Stimulated activated CD8-positive, alpha-beta memory T cell treated with anti-CD3 and anti-CD28 coated beads, Interleukin-2, amount 100 ng/mL, for 1 hour (primary cell): ENCODE data around the gene CEP83.
"Not testable (repeated sequence)": the region's sequence is repeated elsewhere in the genome, so short reads cannot be mapped to it uniquely, and the experiment has no call there.

Source experiments
- DNase-seq, 2 donors: peaks; one replicate each; pipeline ENCODE4 v3.0.0-alpha.2; 2020; ENCODE audit warnings: low read depth in 2 of 2

The CEP83 gene, protein sequence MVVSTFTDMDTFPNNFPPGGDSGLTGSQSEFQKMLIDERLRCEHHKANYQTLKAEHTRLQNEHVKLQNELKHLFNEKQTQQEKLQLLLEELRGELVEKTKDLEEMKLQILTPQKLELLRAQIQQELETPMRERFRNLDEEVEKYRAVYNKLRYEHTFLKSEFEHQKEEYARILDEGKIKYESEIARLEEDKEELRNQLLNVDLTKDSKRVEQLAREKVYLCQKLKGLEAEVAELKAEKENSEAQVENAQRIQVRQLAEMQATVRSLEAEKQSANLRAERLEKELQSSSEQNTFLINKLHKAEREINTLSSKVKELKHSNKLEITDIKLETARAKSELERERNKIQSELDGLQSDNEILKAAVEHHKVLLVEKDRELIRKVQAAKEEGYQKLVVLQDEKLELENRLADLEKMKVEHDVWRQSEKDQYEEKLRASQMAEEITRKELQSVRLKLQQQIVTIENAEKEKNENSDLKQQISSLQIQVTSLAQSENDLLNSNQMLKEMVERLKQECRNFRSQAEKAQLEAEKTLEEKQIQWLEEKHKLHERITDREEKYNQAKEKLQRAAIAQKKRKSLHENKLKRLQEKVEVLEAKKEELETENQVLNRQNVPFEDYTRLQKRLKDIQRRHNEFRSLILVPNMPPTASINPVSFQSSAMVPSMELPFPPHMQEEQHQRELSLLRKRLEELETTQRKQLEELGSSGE

DNA sequence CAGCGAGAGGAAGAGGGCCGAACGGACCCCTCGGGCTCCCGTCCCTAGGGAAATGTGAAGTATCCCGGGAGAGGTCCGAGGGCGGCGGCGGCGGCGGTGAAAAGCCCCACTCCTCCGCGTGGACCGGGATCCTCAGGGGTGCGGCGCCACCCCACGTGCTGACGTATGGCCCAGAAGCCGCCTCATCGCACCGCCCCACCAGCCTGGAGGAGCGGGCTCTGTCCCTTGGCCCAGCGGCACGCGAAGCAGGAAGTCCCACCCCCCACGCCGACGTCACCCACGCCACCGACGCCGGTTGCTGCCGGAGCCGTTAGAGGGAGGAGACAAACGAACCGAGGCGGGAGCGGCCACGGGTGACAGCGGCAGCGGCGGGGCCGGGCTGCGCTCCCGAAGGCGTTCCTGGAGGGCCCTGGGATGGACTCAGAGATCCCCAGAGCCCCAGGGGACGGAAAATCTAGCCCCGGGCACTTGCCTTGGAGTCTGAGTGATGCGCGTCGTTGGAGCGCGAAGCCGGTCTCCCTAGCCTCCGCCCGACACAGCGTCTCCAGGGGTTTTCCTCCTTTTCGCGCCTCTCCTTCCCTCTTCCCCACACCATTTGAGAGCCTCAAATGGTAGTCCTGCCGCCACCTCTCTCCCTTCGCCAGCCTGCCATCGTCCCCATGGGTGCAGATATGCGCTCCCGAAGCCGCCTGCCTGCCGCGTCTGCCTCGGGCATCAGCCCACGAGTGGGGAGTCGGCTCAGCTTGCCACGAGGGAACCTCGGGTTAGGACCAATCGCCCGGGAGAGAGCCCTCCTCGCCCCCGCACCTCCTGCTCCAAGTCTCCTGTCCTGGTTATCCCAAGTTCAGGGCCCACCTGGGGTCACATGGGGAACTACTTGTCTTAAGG, at the start of gene CEP83:
Gene CEP83 (minus strand): TSS at position 140 of the 888 bp plus-strand sequence. CDS start 47,377 bp downstream, outside the sequence.
- DNase-seq = peak; percentile 94 to 96

DNA sequence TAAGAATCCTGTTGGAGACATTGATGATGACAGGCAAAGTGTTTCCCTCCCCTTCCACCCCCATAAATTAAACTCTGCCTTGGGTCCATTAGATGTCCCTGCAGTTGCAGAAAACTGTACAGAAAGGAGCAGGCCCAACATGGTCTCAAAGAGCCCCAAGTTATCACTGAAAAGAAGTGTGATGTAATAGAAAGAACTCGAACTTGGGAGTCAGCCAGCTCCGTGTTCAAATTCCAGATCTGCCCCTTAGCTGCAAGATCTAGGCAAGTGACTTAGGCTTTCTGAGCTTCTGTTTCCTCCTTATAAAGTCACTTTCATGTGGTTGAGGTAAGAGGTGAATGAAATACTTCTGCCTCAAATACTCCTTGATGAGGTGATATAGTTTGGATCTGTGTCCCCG, 49.6 kb upstream of the CEP83 start:
- no peak for DNase-seq

DNA sequence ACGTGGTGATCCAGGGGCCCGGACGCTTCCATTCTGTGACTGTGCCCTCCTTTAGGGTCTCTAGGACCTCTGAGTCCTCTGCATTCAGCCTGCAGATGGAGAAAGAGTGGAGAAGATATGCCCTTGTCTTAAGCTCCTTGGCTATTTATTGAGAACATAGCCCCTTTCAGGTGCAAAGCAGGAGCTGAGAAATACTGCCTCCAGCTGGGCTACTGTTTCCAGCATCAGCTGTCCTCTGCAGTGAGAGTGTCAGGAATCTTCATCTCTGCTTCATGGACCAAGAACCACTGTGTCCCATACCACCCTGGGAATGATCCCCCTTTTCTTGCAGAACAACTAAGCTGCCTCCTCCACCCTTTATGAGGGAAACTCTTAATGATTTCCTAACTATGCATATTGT, 47.8 kb upstream of the CEP83 start:
- DNase-seq = no peak

DNA sequence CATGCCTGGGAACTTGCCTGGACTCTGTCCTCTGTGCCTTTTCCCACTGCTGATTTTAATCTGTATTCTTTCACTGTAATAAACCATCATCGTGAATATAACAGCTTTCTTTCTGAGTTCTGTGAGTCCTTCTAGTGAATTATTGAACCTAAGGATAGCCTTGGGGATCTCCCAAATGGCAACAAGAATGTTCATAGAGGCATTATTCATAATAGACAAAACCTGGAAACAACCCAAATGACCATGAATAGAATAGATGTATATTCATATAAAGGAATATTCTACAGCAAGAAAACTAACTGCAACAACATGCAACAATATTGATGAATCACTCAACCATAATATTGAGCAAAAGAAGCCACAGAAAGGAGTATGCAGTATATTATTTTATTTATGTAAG, 44.7 kb upstream of the CEP83 start:
- no peak for DNase-seq

DNA sequence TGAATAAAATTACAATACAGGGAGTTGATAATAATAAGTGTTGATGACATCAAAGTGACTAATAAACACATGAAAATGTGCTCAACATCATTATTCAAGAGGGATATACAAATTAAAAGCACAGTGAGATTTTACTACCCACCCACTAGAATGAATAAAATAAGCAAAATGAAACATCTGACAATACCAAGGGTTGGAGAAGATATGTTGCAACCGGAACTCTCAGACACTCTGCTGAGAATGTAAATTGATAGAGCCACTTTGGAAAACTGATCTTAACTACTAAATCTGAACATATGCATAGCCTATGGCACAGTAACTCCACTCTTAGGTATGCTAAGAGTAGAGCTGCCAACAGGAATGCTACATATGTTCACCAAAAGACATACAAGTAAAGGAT, 44.0 kb upstream of the CEP83 start:
- DNase-seq = no peak

DNA sequence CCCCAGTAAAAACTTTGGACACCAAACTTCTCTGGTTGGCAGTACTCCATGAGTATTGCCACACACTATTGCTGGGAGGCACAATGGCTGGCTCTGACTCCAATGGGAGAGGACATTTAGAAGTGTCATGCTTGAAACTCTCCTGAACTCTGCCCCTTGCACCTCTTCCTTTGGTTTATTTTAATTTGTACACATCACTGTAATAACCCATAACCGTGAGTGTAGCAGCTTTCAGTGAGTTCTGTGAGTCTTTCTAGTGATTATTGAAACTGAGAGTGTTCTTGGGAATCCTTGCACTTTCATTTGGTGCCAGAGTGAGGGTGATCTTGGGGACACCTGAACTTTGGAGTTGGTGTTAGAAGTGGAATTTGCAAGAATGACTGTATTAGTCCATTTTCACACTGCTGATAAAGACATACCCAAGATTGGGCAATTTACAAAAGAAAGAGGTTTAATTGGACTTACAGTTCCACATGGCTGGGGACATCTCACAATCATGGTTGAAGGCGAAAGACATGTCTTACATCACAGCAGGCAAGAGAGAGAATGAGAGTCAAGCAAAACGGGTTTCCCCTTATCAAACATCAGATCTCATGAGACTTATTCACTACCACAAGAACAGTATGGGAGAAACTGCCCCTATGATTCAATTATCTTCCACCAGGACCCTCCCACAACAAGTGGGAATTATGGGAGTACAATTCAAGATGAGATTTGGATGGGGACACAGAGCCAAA, 41.3 kb upstream of the CEP83 start:
- DNase-seq = no peak

DNA sequence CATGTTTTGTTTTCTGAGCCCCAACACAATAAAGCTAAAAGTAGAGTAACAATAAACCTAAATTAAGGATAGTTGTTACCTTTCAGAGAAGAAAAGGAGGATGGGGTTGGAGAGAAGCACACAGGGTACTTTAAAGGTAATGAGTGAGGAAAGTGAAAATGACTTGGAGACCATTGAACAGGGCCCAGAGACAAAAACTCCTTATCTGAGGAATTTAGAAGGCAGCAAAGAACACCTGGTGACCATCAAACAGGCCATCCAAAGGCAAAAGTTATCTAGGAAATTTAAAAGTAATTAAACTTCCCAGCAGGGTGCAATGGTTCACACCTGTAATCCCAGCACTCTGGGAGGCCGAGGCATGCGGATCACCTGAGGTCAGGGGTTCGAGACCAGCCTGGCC, 39.0 kb upstream of the CEP83 start:
- DNase-seq = no peak

DNA sequence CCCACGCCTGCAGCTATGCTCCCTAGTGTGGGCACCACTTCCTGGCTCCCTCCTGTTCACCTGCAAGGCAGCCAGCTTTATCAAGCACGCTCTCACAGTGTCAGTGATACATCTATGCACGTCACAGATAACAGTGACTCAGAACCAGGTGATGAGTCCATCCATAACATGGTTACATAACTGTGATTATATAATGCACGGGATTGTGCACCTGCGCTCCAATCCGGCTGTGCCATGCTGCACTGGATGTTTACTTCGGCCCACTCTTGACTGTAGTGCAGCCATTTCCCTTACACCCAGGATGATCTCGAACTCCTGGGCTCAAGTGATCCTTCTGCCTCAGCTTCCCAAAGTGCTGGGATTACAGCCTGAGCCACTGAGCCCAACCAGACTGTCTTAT, 38.4 kb upstream of the CEP83 start:
- no peak for DNase-seq

DNA sequence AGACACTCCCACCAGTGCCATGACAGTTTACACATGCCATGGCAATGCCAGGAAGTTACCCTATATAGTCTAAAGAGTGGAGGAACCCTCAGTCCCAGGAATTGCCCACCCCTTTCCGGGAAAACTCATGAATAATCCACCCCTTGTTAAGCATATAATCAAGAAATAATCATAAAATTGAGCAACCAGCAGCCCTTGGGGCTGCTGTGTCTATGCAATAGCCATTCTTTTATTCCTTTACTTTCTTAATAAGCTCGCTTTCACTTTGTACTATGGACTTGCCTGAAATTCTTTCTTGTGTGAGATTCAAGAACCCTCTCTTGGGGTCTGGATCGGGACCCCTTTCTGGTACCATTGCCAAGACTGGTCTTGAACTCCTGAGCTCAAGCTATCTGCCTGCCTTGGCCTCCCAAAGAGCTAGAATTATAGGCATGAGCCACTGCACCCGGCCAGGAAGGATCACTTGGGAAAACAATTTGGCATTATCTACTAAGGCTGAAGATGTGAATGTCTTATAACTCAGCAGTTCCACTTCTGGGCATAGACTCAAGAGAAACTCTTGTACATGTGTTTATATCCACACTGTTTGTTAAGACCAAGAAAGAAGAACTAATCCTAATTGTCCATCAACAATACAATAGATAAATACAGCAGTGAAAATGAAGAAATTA, 35.9 kb upstream of the CEP83 start:
- DNase-seq = no peak

DNA sequence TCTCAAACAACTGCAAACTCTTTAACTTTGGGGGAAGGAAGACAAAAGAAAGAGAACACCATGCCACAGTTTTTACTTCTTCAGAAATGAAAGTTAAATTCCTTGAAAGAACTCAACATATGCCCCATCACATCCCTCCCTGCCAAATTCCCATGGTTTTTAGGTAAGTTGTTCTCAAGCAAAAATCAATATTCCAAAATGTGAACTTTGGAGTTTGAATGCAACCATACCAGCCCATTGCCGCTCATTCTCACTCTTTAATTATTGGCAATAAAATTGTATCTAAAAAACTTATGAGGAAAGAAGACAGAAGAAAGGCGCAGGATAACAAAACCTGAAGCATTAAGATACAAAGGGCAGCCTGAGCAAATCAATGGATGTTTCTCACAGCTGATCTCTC, 31.8 kb upstream of the CEP83 start:
- no peak for DNase-seq

DNA sequence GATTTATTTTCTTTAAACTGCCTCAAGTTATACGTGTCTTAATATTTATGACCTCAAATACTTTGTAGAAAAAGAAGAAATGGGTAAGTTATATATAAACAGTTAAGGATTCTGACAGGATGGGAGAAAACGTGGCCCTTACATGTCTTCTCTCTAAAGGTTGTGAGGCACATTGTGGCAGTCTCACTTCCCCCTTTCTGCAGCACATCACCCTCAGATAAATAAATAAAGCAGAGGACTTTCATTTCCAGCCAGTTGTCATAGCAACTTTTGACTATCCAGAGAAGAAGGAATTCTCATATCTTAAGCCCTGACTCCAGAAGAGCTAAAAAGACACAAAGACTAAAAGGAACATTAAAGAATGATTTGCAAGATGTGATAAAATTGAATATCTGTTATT, 28.8 kb upstream of the CEP83 start:
- DNase-seq = no peak

DNA sequence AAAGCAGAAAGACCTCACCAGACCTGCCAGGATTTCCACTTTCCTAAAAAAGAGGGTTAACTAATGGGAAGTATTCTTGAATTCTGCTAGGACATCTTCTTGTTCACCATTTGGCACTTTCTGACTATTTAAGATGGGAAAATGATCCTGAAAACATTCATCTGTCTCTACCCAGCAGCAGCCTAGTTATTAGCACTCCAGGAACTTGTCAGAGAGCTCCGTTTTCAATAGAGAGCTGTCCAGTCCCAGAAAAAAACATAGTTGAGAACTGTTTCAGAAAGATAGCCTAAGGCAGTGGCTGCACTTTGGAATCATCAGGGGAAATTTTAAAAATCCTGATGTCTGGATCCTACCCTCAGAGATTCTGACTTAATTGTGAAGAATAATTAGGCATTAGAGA, 22.1 kb upstream of the CEP83 start:
- DNase-seq = no peak

DNA sequence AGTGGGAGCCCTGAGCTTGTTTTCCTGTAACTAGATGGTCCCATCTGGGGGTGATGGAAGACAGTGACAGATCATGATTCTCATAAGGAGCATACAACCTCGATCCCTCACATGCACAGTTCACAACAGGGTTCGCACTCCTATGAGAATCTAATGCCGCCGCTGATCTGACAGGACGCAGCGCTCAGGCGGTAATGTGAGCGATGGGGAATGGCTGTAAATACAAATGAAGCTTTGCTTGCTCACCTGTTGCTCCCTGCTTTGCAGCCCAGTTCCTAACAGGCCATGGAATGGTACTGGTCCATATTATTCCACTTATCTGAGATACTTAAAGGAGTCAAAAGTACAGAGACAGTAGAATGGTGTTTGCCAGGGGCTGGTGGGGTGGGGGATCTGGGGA, 9.9 kb upstream of the CEP83 start:
- no peak for DNase-seq

DNA sequence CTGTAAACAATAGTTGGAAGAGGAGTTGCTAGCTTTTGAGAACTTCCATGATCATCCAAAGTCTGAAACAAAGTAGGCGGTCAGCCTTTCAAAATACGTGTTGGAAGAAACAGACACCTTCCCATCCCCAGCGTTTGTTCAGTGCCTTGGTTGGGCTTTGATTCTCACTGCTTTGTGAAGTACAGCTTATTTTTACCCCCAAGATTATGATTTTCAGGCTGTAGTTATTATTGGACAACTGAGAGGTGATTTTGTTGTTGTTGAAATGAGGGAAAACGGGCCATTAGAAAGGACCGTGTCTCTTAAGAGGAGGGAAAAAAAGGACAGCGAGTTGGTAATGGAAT, 921 bp upstream of the CEP83 start:
- no peak for DNase-seq

DNA sequence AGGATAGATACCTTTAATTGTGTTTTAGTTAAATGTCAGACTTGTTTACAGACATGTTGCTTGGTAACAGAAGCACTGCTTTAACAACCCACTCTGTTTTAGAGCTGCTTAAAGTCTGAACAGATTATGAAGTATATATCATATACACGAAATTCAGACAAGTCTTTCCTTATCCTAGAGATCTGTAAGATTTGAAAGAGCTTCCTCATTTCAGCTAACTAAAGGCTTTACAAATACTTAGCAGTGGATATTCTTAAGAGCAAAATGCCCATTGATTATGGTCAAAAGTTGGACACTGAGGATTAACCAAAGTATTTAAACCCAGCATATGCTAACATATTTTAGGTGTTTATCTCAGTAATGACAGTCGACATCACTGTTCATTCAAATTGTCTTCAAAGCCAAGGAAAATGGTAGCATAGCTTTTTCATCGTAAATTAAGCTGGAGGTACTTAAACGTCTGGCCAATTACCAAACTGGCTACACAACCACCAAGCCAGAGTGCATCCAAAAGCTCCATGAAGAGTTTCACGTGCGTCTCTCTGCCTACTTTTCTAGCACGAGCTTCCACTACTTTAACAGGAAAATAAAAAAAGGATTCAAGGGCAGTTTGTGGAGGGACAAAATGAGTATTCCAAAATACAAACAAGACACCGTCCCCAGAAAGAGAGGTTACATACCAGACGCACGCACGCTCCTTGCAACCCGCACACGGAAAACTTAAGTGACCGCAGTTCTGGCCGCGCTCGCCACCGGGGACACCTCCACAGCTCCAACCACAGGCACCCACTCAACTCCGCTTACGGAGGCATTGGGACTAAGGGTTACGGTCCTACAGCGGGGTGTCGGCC, 565 bp downstream of the CEP83 start:
- DNase-seq = no peak

DNA sequence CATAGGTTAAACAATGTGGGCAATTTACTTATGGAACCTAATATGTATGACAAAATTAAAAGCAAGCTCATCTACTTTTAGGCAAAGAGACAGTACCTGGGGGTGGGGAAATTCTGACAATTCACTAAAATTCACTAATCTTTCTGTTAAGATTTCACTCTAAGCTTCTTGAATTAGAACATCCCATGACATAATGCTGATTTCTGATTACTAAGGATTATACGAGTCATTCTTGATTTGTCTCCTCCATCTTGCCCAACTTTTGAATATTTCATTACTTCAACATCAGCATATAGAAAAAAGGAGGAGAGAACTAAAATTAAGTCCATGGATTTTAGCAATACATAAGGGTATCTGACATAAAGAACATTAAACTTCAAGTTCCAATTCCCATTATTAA, 2.4 kb downstream of the CEP83 start:
- no peak for DNase-seq

DNA sequence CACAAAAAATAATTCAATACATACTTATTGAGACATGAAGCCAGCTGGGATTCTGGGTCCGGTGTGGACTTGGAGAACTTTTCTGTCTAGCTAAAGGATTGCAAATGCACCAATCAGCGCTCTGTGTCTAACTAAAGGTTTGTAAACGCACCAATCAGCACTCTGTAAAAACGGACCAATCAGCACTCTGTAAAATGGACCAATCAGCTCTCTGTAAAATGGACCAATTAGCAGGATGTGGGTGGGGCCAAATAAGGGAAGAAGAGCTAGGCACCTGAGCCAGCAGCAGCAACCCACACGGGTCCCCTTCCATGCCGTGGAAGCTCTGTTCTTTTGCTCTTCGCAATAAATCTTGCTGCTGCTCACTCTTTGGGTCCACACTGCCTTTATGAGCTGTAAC, 5.3 kb downstream of the CEP83 start:
- DNase-seq = not testable (repeated sequence)

DNA sequence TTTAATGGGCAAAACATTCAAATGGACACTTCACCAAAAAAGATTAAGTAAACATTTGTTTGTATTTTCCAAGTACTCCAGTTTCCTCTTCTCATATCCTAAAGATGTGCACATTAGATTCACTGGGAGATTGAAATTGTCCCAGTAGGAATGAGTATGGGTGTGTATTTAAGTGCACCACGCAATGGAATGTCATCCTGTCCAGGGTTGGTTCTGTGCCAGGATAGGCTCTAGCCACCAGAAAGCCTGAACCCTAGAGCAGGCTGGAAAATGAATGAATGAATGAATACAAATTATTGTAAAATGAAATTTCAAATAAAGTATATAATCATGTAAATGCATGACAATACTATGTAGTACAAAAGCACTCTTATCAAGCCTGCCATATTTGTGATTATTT, 14.0 kb downstream of the CEP83 start:
- DNase-seq = no peak

DNA sequence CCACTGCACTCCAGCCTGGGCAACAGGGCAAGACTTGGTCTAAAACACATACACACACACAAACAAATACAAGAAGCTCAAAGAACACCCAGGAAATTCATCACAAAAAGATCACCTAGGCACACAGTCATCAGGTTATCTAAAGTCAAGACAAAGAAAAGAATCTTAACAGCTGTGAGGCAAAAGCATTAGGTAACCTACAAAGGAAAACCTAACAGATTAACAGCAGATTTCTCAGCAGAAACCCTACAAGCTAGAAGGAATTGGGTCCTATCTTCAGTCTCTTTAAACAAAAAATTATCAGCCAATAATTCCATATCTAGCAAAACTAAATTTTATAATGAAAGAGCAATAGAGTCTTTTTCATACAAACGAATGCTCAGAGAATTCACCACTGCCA, 22.4 kb downstream of the CEP83 start:
- DNase-seq = no peak

DNA sequence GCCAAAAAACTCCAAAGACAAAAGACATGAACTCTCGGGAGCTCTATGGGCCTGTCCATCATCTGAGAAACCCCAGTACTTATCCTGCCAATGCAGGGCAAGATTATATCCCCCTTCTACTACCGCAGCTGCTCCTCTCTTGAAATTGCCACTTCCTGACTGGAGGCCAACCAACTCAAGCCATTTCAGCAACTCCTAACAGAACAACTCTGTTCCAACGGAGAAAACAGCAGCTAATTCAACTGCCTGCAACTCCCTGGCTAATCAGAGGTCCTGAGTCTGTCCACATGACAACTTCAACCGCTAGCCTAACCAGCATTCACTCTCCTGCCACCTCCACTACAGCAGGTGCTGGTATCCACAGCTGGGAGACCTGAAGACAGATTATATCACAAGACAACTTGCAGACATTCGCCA, 24.1 kb downstream of the CEP83 start:
- DNase-seq = no peak
